Esophagus muscularis mucosa (tissue), 4 donors: ENCODE results near the gene SLC45A1. TPM values are rescaled to one million over a fixed set of nuclear protein-coding genes. Genes with fewer than 3 reads are reported as not detected.
A peak's percentile ranks its signal among the peaks of the same experiment; 100 is the strongest.

Experiments
- DNase-seq: peaks from one replicate; pipeline ENCODE4 v3.0.0-alpha.2; 2017; ENCODE audit errors: extremely low spot score
- H3K27ac ChIP-seq, 4 donors: fragments of 200-600 bp; sonication (generic); replicated peaks in 1 of 4; 1 replicate in 3 of 4; 2 replicates in 1 of 4; pipeline ENCODE4 v1.5.1; 2016 to 2019; ENCODE audit warnings: mild to moderate bottlenecking in 1 of 4
- H3K27me3 ChIP-seq, 4 donors: fragments of 200-600 bp; sonication (generic); one replicate each; pipeline versions ENCODE4 v1.5.1 to v1.6.0; 2016 to 2019
- H3K36me3 ChIP-seq, 4 donors: fragments of 200-600 bp; sonication (generic); one replicate each; pipeline ENCODE4 v1.5.1; 2016 to 2019
- H3K4me1 ChIP-seq, 4 donors: fragments of 200-600 bp; sonication (generic); one replicate each; pipeline ENCODE4 v1.5.1; 2016 to 2019
- H3K4me3 ChIP-seq, 4 donors: fragments of 200-600 bp; sonication (generic); 1 replicate in 2 of 4; 2 replicates in 2 of 4; pipeline ENCODE4 v1.5.1; 2016 to 2019; ENCODE audit warnings: mild to moderate bottlenecking in 4 of 4, moderate library complexity in 1 of 4
- H3K9me3 ChIP-seq, 4 donors: fragments of 200-600 bp; sonication (generic); 1 replicate in 3 of 4; 2 replicates in 1 of 4; pipeline ENCODE4 v1.5.1; 2016 to 2019
- EP300 ChIP-seq: sonication (generic); formaldehyde crosslinking; IDR thresholded peaks from one replicate; pipeline ENCODE4 v1.6.1; 2017; ENCODE audit warnings: antibody characterized with exemption
- POLR2A ChIP-seq: fragments of 450-650 bp; IDR thresholded peaks from one replicate; pipeline ENCODE4 v1.6.1; 2017; ENCODE audit warnings: antibody characterized with exemption, moderate library complexity, mild to moderate bottlenecking, low read depth
- POLR2AphosphoS5 ChIP-seq, 2 donors: sonication (generic); formaldehyde crosslinking; IDR thresholded peaks; one replicate each; pipeline ENCODE4 v1.6.1; 2017; ENCODE audit warnings: antibody characterized with exemption in 2 of 2
- WGBS: methylation state at CpG from one replicate; pipeline ENCODE4 v1.1.5; 2018; 5-methylcytosine and 5-hydroxymethylcytosine counted together
- intact Hi-C: fragments of 100-400 bp; cut with DNase I; formaldehyde crosslinking; loops from one replicate; pipeline ENCODE4 v1.15.1; 2023
- total RNA-seq, 4 donors: library from RNA; depleted of rRNA; stranded (reverse); fragments of >200 nt; gene quantifications; one replicate each; pipeline versions ENCODE4 v1.1.0 to v1.2.1, GENCODE V29; 2016
- TF ChIP-seq, protein P1 (sequence below), 3 experiments: fragments of 200-600 bp in 2 of 3; fragments of 450-650 bp in 1 of 3; sonication (generic) in 2 of 3; IDR thresholded peaks; one replicate each; pipeline ENCODE4 v1.5.1; 2017 to 2019; ENCODE audit warnings: antibody characterized with exemption in 3 of 3, mild to moderate bottlenecking in 2 of 3, moderate library complexity in 1 of 3

The SLC45A1 gene
- total RNA-seq, 4 donors from 2014 or later = 6.8 to 17.5 (median 10.7) TPM

GRCh38 chr1:8352886-8353785 lies 35.2 kb downstream of the SLC45A1 start:
- Histone ChIP-seq H3K4me1 (peaks cover 82 to 99% (median 93%) of the 10 kb centered on the region in 4 donors), H3K27ac (peak overlapping the region; percentile 62 to 93 (median 74)), H3K4me3 (no peak overlapping the region), H3K9me3 (no peaks in the 10 kb centered on the region), H3K36me3 (peaks cover 37 to 52% (median 50%) of the 10 kb centered on the region in 4 donors), H3K27me3 (no peaks in the 10 kb centered on the region)
- DNase-seq = no peak
- TF ChIP-seq POLR2AphosphoS5 (IDR thresholded peaks at IDR 0.05) = no peak
- TF ChIP-seq, protein P1, sequence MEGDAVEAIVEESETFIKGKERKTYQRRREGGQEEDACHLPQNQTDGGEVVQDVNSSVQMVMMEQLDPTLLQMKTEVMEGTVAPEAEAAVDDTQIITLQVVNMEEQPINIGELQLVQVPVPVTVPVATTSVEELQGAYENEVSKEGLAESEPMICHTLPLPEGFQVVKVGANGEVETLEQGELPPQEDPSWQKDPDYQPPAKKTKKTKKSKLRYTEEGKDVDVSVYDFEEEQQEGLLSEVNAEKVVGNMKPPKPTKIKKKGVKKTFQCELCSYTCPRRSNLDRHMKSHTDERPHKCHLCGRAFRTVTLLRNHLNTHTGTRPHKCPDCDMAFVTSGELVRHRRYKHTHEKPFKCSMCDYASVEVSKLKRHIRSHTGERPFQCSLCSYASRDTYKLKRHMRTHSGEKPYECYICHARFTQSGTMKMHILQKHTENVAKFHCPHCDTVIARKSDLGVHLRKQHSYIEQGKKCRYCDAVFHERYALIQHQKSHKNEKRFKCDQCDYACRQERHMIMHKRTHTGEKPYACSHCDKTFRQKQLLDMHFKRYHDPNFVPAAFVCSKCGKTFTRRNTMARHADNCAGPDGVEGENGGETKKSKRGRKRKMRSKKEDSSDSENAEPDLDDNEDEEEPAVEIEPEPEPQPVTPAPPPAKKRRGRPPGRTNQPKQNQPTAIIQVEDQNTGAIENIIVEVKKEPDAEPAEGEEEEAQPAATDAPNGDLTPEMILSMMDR (IDR thresholded peaks at IDR 0.05) = no peak
- no peak for TF ChIP-seq POLR2A
- no peak for TF ChIP-seq EP300
- 65% methylated on average over 20 of the region's 21 CpGs for WGBS
- intact Hi-C loops = no loop called here

DNA sequence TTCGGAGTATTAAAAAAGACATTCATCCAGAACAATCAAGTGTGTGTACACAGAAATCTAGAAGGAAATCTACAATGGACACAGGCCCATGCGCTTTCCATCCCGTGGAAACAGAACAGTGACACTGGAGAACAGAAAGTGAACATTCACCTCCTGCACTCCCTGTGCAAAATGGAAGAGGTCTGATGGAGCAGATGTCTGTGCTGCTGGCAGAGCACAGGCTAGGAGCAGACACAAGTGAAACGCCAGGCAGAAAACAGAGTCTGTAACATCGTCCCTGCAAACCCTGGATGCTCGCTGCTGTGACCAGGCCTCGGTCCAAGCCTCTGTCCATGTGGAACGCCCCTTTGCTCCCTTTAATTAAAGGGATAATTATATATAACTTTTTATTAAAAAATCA lies 36.1 kb downstream of the SLC45A1 start:
- Histone ChIP-seq H3K9me3 (no peaks in the 10 kb centered on the region), H3K27ac (peak overlapping the region; percentile 62 to 93 (median 74)), H3K4me3 (no peak overlapping the region), H3K4me1 (peaks cover 78 to 99% (median 90%) of the 10 kb centered on the region in 4 donors), H3K27me3 (no peaks in the 10 kb centered on the region), H3K36me3 (peaks cover 46 to 61% (median 59%) of the 10 kb centered on the region in 4 donors)
- DNase-seq = no peak
- intact Hi-C loops = no loop called here
- TF ChIP-seq POLR2A (no peak), POLR2AphosphoS5 (IDR thresholded peaks at IDR 0.05) (no peak), EP300 (no peak)
- TF ChIP-seq, protein P1 (IDR thresholded peaks at IDR 0.05) = no peak
- WGBS = 66% methylated on average over 8 of the region's 8 CpGs

DNA sequence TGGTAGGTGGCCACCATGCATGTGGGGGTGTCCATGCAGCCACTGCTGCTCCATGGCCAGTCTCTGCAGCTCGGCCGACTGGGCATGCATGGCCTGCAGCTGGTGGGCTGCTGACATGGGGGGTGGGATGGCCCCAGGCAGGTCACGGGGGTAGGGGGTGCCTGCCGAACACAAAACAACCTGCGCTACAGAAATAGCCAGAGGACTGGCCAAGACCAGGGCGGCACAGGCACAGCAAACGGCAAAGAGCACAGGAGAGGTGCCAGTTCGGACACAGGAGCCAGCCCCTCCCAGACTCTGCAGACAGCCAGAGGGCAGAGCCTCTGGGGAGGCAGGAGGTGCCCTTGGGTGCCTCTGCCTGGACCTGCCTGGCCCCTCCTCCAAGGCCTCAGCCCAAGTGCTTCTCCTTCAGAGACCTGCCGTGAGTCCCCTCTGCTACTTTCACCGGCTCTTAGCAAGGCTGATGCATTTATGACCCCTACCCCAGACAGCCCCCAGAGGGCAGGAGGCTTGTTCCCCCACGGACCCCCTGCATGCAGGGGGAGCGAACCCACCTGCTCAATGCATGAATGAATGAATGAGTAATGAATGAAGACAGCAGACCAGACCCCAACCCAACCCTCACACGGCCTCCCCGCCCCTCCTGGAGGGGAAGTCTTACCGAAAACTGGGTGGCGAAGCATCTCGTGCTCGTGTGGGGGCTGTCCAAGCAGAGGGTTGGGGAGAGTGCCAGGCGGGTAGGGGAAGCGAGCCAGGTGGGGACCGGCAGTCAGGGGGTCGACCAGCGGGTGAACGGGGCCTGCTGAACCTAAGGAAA lies 37.7 kb downstream of the SLC45A1 start:
- H3K36me3 ChIP-seq = peaks cover 59 to 77% (median 75%) of the 10 kb centered on the region in 4 donors
- no peak for DNase-seq
- peak overlapping the region; percentile 62 to 93 (median 68) for H3K27ac ChIP-seq
- WGBS = 84% methylated on average over 22 of the region's 24 CpGs
- H3K4me3 ChIP-seq = no peak overlapping the region
- intact Hi-C loops = no loop called here
- no peaks in the 10 kb centered on the region for H3K9me3 ChIP-seq
- TF ChIP-seq POLR2AphosphoS5 (IDR thresholded peaks at IDR 0.05) (no peak), EP300 (no peak), POLR2A (no peak)
- TF ChIP-seq, protein P1 (IDR thresholded peaks at IDR 0.05) = no peak
- peaks cover 66 to 93% (median 81%) of the 10 kb centered on the region in 4 donors for H3K4me1 ChIP-seq
- no peaks in the 10 kb centered on the region for H3K27me3 ChIP-seq

- H3K9me3 ChIP-seq = no peaks in the 10 kb centered on the region
- TF ChIP-seq POLR2AphosphoS5 (IDR thresholded peaks at IDR 0.05) (no peak), POLR2A (no peak), EP300 (no peak)
- TF ChIP-seq, protein P1 (IDR thresholded peaks at IDR 0.05) = no peak
- intact Hi-C loops = no loop called here
- peaks cover 68 to 86% (median 84%) of the 10 kb centered on the region in 4 donors for H3K36me3 ChIP-seq
- no peaks in the 10 kb centered on the region for H3K27me3 ChIP-seq
- WGBS = 84% methylated on average over 17 of the region's 27 CpGs
- H3K4me1 ChIP-seq = peaks cover 57 to 93% (median 79%) of the 10 kb centered on the region in 4 donors
- H3K27ac ChIP-seq = peak overlapping the region; percentile 62 to 93 (median 68)
- no peak for DNase-seq
- H3K4me3 ChIP-seq = no peak overlapping the region
These were observed 38.6 kb downstream of the SLC45A1 start for GRCh38 chr1:8356256-8357209.
